ENCODE measurements around the gene NAB2.
A peak's percentile ranks its signal among the peaks of the same experiment; 100 is the strongest.

NAB2 gene

DNA sequence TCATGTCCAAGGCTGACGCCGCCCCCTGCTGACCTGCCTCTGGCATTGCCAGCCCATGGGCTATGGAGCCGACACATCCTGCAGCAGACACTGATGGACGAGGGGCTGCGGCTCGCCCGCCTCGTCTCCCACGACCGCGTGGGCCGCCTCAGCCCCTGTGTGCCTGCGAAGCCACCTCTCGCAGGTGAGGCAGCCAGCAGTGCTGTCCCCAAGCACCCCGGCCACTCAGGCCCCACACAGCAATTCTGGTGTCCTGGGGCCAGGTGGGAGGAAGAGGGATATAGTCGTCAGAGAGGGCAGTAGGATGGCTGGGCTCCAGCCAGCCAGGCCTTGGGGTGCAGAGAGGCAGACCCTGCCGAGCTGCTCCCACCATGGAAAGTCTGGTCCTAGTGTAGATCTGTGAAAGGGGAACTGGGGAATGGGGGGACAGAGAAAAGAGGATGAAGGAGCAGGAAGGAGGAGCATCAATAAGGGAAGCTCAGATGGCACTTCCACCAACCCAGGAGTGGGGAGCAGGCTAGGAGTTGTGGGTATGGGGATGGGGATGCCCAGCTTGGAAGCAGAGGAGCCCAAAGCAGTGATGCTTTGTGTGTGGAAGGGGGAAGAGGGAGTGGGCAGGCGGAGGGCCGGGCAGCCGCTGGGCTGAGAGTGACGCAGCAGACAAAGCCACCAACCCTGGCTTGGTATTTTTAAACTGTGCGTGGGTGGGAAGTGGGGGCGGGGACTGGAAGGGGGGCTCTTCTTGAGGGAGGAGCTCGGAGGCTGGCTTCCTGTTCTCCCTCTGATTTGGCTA is 4.7 kb downstream of the NAB2 start:
- no peaks in the 10 kb centered on the region for H3K9me3 ChIP-seq
- DNase-seq, result peak; percentile 77 to 94
- H3K4me1 ChIP-seq, result peaks cover 8 to 62% (median 45%) of the 10 kb centered on the region in 4 donors
- H3K27me3 ChIP-seq, result no peaks in the 10 kb centered on the region
- peak overlapping the region; percentile 91 to 99 for H3K27ac ChIP-seq
- TF ChIP-seq, protein P1, sequence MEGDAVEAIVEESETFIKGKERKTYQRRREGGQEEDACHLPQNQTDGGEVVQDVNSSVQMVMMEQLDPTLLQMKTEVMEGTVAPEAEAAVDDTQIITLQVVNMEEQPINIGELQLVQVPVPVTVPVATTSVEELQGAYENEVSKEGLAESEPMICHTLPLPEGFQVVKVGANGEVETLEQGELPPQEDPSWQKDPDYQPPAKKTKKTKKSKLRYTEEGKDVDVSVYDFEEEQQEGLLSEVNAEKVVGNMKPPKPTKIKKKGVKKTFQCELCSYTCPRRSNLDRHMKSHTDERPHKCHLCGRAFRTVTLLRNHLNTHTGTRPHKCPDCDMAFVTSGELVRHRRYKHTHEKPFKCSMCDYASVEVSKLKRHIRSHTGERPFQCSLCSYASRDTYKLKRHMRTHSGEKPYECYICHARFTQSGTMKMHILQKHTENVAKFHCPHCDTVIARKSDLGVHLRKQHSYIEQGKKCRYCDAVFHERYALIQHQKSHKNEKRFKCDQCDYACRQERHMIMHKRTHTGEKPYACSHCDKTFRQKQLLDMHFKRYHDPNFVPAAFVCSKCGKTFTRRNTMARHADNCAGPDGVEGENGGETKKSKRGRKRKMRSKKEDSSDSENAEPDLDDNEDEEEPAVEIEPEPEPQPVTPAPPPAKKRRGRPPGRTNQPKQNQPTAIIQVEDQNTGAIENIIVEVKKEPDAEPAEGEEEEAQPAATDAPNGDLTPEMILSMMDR (IDR thresholded peaks at IDR 0.05), result peak; percentile 38
- H3K36me3 ChIP-seq, result peaks cover 57 to 72% (median 70%) of the 10 kb centered on the region in 3 donors
- peak overlapping the region; percentile 5 to 12 for H3K4me3 ChIP-seq
- intact Hi-C loops (cut with DNase I; ENCODE audit: low total_unique reads), result loop anchor here (2.0 kb wide), 1 partner anchor 17 kb away; the partner anchor contains the start of gene STAT6

DNA sequence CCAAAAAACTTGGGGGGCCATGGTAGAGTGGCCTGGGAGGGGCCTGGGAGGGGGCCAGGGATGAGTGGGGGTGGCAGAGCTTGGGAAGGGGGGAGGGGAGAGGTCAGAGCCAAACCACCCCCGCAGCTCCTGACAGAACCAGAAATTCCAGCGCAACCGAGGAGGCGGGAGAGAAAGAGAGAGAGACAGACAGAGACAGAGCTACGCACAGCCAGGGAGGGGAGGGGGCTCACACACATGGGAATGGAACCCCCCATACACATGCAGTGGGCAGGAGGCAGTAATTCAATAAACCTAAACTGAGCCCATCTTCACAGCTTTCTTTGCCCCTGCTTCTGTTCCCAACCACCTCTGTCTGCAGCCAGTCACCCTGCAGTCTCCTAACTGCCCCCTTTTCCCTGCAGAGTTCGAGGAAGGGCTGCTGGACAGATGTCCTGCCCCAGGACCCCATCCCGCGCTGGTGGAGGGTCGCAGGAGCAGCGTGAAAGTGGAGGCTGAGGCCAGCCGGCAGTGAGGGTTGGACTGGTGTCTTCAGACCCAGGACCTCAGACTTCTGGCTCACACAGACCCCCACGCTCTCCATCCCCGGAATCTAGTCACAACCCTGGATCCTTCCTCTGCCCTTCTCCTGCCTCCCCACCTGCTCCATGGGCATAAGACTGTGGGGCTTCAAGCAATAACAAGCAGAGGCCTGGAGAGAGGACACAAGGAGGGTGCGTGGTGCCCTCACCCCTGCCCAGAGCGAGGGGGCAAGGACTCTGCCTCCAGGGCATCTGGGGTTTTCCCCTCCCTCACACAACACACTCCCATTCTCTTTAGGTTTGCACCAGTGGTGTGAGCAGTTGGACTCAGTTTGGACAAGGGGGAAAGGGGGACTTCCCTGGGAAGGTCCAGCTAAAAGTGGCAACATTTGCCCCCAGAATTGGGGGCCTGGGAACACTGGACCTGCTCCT is 5.6 kb downstream of the NAB2 start:
- peak overlapping the region; percentile 91 to 99 for H3K27ac ChIP-seq
- intact Hi-C loops (cut with DNase I; ENCODE audit: low total_unique reads), result loop anchor here (2.0 kb wide), 1 partner anchor 16 kb away; the partner anchor contains the start of gene STAT6
- DNase-seq, result no peak
- TF ChIP-seq, protein P1 (IDR thresholded peaks at IDR 0.05), result no peak
- H3K9me3 ChIP-seq, result no peaks in the 10 kb centered on the region
- H3K27me3 ChIP-seq, result no peaks in the 10 kb centered on the region
- H3K36me3 ChIP-seq, result peaks cover 66 to 81% (median 79%) of the 10 kb centered on the region in 3 donors
- H3K4me1 ChIP-seq, result peaks cover 8 to 62% (median 45%) of the 10 kb centered on the region in 4 donors
- H3K4me3 ChIP-seq, result peak overlapping the region in 1 of 2 donors; percentile 12

DNA sequence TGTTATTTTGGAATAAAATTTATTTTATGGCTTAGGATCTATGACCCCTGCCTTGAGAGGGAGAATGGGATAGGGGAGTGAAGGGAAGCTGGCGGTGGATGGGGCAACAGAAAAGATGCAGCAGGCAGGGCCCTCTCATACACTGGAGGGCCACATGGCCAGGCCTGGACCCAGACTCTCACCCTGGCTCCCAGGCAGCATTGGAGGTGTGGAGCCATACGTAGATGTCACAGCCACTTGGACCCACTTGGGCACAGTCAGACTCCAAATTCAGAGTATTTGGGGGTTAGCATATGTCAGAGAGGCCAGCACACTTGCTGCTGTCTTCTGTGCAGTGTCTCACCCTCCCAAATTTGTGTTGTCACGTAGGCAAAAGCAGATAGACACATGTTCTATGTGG is 6.5 kb downstream of the NAB2 start:
- H3K9me3 ChIP-seq, result no peaks in the 10 kb centered on the region
- peaks cover 75 to 90% (median 88%) of the 10 kb centered on the region in 3 donors for H3K36me3 ChIP-seq
- intact Hi-C loops (cut with DNase I; ENCODE audit: low total_unique reads), result loop anchor here (2.0 kb wide), 1 partner anchor 15 kb away; the partner anchor contains the start of gene STAT6
- no peak for DNase-seq
- H3K4me3 ChIP-seq, result no peak overlapping the region
- H3K27ac ChIP-seq, result peak overlapping the region; percentile 91 to 99
- H3K27me3 ChIP-seq, result no peaks in the 10 kb centered on the region
- TF ChIP-seq, protein P1 (IDR thresholded peaks at IDR 0.05), result no peak
- peaks cover 8 to 57% (median 44%) of the 10 kb centered on the region in 4 donors for H3K4me1 ChIP-seq

DNA sequence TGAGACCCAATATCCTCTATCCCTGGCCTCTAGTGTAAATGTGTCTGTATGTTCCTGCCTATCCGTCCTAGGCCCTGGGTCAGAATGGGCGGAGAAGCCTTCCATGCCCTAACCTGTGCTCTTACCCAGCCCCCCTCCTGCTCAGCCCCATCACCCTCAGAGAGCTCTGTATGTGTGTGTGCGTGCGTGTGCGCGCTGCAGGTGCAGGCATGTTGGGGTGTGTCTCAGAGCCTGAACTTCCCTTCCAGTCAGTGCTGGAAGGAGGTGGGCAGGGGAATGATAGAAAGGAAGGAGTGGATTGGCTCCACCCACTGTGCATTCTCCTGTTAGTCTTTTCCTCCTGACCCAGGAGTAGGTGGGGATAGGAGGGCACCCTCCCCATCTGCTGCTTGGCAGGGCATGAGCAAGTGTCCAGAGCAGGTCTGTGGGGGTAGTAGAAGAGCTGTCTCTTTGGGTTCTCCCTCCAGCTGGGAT is 7.2 kb downstream of the NAB2 start:
- Histone ChIP-seq H3K27me3 (no peaks in the 10 kb centered on the region), H3K4me3 (no peak overlapping the region), H3K9me3 (no peaks in the 10 kb centered on the region), H3K27ac (peak overlapping the region; percentile 12 to 91), H3K4me1 (peaks cover 6 to 50% (median 37%) of the 10 kb centered on the region in 4 donors), H3K36me3 (peaks cover 76 to 92% (median 86%) of the 10 kb centered on the region in 3 donors)
- DNase-seq, result no peak
- TF ChIP-seq, protein P1 (IDR thresholded peaks at IDR 0.05), result no peak
- intact Hi-C loops (cut with DNase I; ENCODE audit: low total_unique reads), result no loop called here

Data from tibial artery (tissue), 4 donors.